HG02798 (cell line): ENCODE results near the gene TCTN2.

Source experiments
- ATAC-seq: cut with Tn5 transposase; IDR thresholded peaks from one replicate; pipeline ENCODE4 v1.9.1; 2021; ENCODE audit warnings: mild to moderate bottlenecking; ENCODE audit not compliant: unreplicated experiment, poor library complexity

The TCTN2 gene

DNA sequence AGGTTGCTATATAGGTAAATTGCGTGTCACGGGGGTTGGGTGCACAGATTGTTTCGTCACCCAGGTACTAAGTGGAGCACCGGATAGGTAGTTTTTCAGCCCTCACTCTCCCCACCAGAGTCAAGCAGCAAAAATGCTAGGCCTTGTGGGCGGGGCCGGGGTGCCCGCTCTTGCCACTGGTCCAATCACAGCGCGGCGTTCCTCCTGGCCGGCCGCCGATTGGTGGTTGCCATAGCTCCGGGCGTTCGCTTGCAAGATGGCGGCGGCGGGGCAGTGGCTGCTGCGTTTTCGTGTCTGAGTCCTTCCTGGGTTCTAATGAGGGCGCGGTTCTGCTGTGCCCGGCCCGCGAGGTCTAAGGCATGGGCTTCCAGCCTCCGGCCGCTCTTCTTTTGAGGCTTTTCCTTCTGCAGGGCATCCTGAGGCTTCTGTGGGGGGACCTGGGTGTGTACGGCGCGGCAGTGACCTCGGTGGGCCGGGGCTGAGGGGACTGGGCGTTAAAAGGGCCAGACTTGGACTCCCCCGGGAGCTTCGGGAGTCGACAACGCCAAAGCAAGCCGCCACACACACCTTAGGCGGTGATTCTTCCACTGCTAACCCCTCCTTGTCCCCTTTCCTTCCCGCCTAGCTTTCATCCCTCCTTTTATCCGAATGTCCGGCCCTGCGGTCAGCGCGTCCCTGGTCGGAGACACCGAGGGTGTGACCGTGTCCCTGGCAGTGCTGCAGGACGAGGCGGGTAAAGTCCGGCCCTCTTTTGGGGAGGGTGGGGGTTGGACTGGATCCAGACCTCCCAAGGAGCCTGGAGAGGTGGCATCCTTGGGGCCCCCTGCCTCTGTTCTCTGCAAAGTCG lies at the start of gene TCTN2:
TSS of gene TCTN2 (plus strand) at position 232 of the 847 bp plus-strand sequence. CDS start at position 360, 128 bp downstream.
- peak; percentile 100 for ATAC-seq

DNA sequence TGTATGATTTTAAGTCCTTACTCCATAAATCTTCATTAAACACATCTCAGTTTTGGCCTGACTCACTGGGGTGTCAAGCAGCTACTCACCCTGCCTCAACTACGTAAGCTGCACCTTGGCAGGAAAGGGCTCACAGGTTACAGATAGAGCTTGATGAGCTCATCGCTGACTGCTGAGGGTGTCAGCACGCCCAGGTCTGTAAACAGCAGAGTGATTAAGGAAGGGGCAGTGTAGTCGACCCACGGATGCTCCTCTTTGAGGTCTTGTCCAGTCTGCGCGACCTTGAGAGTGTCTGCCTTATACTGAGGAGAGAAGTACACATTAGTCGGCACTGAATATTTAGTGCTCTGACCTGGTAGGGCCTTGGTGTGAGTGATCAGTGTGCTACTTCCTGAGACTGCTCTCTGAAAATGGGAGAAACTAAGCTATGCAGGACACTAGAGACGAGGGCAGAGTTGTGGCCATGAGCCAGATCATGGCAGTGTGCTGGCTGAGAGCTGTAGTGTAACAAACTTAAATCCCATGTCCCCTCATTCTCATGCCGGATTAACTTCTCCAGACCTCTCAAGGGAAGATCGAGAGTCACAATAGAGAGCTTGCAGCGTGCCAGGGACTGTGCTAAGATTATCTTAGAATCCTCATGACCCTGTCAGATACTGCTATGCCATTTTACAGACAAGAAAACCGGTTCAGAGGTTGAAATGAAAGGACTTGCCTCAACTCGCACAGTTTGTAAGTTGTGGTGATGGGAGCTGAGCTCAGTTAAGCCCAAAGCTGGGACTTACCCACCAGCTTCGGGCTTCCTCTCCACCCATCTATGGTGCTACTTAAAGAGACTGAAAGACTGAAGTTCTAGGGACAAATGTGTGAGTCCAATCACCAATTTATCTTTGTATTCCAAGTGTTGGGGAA lies 49.0 kb upstream of the TCTN2 start:
- ATAC-seq = no peak

DNA sequence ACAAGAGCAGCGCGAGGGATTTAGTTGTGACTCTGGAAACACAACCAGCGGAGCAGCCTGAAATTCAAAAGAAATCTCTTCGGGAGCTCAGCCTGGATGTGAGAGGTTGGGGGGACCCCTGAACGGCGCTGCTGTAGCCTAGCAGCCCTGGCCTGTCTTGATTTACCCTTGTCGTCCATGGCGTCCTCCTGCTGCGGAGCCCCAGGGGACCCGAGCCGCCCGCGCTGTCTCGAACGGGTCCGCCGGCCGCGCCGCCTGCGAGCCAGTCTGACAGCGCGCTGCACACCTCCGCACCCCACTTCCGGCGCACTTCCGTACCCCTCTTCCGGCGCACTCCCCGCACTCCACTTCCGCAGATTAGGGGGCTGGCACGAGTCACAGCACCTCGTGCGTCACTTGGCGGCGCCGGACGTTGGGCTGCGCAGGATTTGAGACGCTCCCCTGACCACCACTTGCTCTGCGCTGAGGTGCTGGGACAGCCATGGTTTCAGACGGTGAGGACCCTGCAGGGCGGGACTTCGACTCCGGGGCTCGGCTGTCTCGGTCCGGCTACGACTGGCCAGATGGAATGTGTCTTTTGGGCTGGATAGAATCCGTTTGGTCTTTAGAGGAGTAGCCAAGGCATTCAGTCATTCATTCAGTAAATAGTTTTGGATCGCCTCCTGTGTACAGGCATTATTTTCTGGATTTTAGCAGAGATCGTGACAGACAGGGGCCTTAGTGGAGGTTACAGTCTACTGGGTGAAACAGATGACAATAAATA lies 37.4 kb upstream of the TCTN2 start, which contains the start of the genes EIF2B1 and GTF2H3:
TSS of gene EIF2B1 (minus strand) at position 308 of the 763 bp plus-strand sequence. CDS start at position 179, 129 bp downstream.
TSS of gene GTF2H3 (plus strand) at position 451 of the 763 bp plus-strand sequence. CDS start at position 482, 31 bp downstream.
- peak; percentile 98 for ATAC-seq

DNA sequence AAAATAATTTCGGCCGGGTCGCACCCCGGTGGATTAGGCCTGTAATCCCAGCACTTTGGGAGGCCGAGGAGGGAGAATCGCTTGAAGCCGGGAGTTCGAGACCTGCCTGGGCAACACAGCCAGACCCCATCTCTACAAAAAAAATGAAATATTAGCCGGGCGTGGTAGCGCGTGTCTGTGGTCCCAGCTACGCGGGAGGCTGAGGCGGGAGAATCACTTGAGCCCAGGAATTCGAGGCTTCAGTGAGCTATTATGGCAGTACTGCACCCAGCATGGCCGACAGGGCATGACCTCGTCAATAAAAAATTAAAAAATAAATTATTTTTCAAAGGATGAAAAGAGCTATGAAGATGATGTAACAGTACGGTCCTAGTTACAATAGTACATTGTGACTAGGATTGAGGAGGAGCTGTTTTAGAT lies 36.8 kb upstream of the TCTN2 start:
- ATAC-seq = no peak

DNA sequence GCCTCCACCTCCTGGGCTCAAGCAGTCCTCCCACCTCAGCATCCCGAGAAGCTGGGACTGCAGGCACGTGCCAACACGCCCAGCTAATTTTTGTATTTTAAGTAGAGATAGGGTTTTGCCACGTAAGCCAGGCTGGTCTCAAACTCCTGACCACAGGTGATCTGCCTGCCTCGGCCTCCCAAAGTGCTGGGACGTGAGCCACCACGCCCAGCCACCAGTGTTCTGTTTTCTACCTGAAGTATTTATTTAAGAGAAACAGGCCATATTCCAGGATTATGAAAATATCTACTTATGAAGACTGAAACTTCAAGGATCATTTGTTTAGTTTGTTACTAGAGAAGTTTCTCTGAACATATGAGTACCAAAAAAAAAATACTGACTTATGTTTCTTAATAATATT lies 27.0 kb upstream of the TCTN2 start:
- no peak for ATAC-seq

DNA sequence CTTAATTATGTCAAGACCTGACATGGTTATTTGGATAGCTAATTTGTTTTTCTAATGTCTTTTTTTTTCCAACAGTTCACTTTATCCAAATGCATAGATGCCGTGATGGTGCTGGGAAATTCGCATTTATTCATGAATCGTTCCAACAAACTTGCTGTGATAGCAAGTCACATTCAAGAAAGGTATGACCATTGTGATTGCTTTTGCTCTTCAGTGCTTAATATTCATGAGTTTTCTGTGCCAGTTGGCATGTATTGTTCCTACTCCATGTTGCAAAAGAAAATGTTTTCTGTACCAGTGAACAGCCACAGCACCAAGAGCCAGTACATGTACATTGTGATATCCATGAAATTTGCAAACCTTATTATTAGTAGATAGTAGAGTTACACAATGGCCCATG lies 25.5 kb upstream of the TCTN2 start:
- ATAC-seq = no peak

DNA sequence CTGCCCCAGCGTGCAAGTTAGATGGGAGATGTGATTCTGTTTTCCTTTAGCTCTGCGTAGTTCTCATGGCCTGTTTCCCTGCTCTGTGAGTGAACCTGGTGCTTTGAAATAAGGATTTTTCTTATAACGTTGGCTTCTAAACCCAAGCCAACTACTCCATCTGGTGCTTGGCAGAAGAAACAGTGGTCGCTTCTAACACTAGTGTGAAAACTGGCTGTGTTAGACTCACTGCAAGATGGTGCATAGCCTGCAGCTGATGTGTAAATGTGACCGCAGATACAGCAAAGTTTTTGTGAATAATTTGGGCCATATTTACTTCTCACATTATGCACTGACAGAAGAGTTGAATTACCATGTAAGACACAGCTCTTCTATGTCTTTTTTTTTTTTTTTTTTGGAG lies 25.0 kb upstream of the TCTN2 start:
- ATAC-seq = no peak

DNA sequence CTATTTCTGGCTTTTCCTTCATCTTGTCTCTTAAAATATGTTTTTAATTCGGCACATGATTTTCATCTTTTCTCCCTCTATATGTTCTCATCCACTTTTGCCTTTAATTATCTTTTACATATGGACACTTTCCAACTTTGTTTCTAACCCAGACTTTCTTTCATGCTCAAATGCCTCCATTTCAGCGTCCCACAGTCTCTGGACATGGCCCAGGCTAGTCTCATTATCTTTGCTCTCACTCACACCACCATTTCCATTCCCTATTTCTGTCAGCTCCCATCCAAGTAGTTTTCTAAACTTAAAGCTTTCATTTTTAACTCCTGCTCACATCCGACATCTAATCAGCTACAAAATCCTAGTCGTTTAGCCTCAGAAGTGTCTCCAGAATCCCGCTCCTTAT lies 22.5 kb upstream of the TCTN2 start:
- ATAC-seq = no peak

DNA sequence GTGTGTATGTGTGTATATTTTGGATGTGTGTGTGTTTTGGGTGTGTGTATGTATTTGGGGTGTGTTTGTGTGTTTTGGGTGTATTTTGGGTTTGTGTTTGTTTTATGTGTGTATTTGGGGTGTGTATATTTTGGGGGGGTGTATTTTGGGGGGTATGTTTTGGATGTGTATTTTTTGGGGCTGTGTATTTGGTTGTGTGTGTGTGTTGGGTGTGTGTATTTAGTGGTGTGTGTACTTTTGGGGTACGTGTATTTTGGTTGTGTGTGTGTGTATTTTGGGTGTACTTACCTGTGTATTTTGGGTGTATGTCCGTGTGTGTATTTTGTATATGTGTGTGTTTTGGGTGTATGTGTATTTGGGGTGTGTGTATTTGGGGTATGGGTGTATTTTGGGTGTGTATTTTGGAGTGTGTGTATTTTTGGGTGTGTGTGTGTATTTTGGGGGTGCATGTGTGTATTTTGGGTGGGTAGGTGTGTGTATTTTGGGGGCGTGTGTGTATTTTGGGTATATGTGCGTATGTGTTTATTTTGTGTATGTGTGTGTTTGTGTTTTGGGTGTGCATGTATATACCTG lies 16.7 kb upstream of the TCTN2 start:
- ATAC-seq = no peak

DNA sequence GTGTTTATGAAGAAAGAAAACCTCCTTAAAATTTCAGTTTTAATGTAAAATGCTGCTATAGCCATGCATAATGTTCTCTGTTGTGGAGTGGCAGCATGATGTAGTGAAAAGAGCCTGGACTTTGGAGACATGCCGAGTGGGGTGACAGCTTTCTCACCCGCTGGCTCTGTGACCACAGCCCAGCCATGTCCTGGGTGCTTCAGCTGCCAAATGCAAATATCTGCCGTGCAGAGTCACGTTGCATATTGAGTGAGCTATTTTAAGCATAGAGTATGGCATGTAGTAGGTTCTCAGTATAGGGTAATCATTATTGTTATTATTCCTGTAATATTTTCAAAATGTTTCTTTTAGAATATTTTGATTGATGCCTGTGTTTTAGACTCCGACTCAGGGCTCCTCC lies 15.5 kb upstream of the TCTN2 start:
- peak; percentile 91 for ATAC-seq

DNA sequence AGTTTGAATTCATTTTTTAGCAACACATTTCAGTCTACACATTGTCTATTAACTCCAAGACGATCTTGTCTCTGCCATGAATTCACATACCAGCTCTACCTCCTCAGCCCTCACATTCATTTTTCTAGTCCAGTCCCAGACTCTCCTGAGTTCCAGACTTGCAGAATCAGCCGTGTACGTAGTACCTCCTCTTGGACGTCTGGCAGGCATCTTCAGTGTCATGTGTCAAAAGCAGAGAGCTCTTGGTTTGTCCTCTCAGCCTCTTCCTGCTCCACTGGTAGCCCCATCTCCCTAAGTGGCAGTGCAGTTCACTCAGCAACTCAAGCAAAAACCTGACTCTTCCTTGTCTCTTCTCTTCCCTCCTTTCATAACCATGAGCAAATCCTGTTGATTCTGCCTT lies 14.5 kb upstream of the TCTN2 start:
- ATAC-seq = no peak

DNA sequence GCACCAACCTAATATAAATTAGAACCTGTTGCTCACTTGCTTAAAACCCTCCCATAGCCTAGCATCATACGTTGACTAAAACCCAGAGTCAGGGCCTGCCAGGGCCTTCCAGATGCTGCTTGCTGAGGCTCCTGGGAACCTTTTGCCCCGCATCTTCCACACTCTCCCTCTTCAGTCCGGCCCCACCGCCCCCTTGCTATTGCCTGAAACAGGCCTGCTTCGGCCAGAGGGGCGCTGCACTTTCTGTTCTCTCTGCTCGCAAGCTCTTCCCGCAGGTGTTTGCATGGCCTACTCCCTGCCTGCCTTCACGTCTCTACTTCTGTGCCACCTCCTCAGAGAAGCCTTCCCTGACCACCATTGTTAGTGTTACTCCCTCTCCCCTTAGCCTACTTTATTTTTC lies 13.7 kb upstream of the TCTN2 start:
- no peak for ATAC-seq

DNA sequence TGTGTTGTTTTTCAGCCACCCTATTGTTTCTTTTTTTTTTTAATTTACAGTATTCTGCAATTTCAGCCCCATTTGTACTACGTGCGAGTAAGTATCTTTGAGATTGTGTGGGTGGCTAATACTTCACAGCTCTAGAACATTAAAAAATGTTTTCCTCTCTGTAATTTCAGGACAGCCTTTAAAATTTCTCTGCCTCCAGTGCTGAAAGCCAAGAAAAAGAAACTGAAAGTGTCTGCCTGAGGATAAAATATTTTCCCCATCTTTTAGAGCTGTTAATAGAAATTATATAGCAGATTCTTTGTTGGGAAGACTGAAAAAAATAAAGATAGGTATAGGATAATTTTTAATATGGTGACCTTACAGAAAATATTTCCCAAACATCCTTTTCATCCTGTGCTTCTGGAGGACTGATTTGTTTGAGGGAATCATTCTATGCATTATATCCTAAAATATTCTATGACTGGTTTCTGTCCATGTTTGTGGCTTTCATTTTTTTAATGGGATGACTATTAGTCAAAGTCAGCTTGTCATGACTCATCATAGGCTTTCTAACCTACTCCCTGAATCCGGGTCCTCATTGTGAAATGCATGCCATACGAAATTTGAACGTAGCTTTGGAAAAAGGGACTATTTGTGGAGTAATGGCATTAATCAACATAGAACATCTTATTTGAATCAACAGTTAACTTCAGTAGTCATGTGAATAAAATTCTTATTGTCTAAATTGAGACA lies 10.8 kb upstream of the TCTN2 start:
- no peak for ATAC-seq

DNA sequence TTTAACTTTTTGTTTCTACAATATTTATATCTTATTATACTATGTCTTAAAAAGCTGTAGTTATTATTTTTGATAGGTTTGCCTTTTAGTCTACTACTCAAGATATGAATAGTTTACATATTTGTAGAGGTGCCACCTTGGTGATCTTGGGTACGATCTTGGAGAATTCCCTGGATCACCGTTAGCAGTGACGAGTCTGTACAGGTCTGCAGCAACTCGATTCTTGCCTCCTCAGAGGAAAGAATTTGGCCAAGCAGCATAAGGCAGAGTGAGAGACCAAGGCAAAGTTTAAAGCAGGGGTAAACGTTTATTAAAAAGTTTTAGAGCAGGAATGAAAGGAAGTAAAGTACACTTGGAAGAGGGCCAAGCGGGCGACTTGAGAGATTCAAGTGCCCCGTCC lies 3.1 kb upstream of the TCTN2 start:
- ATAC-seq = no peak

DNA sequence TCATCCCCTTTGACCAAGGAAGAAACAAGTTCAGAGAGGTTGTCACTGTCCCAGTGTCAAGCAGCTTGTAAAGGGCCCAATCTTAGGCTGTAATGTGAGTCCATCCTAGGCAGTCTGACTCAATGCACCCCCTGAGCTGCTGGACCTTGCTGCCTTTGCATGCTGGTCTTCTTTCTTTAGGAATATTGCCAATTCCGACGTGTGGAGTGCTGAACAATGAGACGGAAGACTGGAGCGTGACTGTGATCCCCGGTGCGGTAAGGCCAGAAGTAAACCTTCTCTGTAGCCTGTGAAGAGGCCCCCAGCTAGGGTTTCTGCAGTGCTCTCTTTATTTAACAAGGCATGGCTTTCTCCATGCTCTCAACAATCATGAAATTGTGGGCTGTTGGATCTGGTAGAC lies 963 bp downstream of the TCTN2 start:
- no peak for ATAC-seq

DNA sequence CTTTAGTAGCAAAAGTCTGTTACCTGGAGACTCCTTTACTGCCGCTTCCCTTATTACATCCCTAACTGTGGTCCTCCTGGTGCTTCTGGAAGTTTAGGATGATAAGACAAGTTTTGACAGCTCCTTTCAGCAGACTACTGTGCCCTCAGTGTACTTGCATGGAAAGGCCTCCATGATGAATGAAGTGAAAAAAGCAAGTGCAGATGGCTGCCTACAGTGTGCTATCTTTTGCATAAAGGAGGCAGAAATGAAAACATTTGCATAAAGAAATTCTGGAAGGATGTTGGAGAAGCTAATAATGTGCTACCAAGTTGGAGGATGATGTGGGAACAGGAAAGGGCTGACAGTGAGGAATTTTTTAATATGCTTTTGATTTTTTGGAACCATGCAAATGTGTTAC lies 4.5 kb downstream of the TCTN2 start:
- ATAC-seq = no peak

DNA sequence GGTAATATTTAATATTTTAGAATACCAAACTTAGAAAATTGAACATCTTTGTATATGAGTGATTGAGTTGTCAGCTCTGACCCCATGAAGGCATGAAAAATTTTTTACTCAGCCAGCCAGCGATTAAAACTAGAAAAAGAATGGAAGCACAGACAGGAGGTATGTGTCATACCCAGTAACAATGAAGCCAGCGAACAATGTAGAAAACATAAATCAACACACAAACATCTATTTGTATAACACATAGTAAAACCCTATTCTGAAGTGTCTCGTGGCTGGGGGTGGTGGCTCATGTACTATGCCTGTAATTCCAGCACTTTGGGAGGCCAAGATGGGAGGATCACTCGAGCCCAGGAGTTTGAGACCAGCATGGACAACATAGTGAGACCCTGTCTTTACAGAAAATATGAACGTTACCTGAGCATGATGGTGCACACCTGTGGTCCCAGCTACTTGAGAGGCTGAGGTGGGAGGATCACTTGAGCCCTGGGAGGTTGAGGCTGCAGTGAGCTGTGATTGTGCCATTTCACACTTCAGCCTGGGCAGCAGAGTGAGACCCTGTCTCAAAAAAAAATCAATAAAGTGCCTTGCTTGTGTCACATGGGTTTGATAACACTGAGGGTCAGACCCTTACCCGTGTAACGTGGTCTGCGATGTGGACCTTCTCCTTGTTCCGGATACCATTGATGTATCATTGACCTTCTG lies 5.9 kb downstream of the TCTN2 start:
- no peak for ATAC-seq

DNA sequence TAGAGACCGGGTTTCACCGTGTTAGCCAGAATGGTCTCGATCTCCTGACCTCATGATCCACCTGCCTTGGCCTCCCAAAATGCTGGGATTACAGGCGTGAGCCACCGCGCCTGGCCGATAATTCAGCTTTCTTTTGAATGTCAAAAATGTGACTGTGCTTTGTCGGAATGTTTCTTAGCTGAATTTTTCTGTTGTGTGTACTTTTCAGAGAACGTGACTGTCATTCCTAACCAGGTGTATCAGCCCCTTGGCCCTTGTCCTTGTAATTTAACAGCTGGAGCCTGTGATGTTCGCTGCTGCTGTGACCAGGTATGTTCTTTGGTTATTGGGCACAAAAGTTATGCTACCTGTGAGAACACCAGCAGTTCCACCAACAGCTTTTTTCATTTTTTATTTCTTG lies 8.1 kb downstream of the TCTN2 start:
- no peak for ATAC-seq

DNA sequence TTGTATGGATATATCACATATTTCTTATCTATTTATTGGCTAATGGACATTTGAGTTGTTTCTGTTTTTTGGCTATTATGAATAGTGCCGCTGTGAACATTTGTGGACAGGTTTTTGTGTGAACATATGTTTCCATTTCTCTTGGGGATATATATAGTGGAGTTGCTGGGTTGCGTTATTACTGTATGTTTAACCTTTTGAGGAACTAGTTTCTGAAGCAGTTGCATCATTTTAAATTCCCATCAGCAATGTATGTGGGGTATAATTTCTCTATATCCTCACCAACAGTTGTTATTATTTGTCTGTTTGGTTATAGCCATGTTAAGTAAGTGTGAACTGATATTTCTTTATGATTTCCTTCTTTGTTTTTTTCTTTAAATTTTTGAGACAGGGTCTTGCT lies 10.7 kb downstream of the TCTN2 start:
- ATAC-seq = no peak
